Endothelial cell of umbilical vein (primary cell): Measurements from ENCODE around the gene KITLG. TPM values are rescaled to one million over a fixed set of nuclear protein-coding genes. Genes with fewer than 3 reads are reported as not detected.

Experiments used
- BruUV-seq: library from RNA; stranded (reverse); fragments of 400-500 nt; replicated peaks from 2 replicates; lab custom pipeline; 2021; lab: Mats Ljungman, UMichigan
- CTCF ChIA-PET: fragments of 300-600, 350-600 bp; sonication (Branson Sonifier 250); formaldehyde crosslinking; loops from one replicate; lab custom pipeline; 2021; ENCODE audit warnings: antibody characterized with exemption, inconsistent platforms; lab: Charles Lee
- POLR2A ChIA-PET: fragments of 300-600, 350-600 bp; sonication (Branson Sonifier 250); formaldehyde crosslinking; loops from one replicate; lab custom pipeline; 2021; ENCODE audit warnings: antibody characterized with exemption, inconsistent platforms; lab: Charles Lee
- DNase-seq: peaks from one replicate; pipeline ENCODE4 v3.0.0-alpha.2; 2011; ENCODE audit warnings: low read depth, low spot score
- FAIRE-seq: peaks from 2 replicates; lab custom pipeline; 2011; peaks lifted over from hg19 to GRCh38; lab: Jason Lieb, UNC
- H2AFZ ChIP-seq: 2 replicates; pipeline ENCODE4 v1.6.0; 2012; ENCODE audit warnings: low read depth, low read length, control low read depth, inconsistent platforms
- H3K27ac ChIP-seq: 2 replicates; pipeline ENCODE4 v1.5.1; 2011; ENCODE audit warnings: low read depth, mild to moderate bottlenecking, control low read depth, low read length, moderate library complexity; ENCODE audit not compliant: insufficient read depth
- H3K27me3 ChIP-seq, 2 experiments: 2 replicates each; pipeline versions ENCODE4 v1.6.0 to v1.6.1; 2011; ENCODE audit warnings: low read length in 2 of 2, mixed read lengths in 1 of 2; ENCODE audit not compliant: control insufficient read depth in 2 of 2, insufficient read depth in 2 of 2
- H3K36me3 ChIP-seq, 2 experiments: 2 replicates in 1 of 2; 3 replicates in 1 of 2; pipeline ENCODE4 v1.5.1; 2011; ENCODE audit warnings: low read length in 2 of 2, mild to moderate bottlenecking in 1 of 2, moderate library complexity in 1 of 2; ENCODE audit not compliant: control insufficient read depth in 2 of 2, insufficient read depth in 2 of 2; ENCODE audit errors: extremely low read depth in 1 of 2
- H3K4me1 ChIP-seq: 3 replicates; pipeline ENCODE4 v1.5.1; 2011; ENCODE audit warnings: mild to moderate bottlenecking, low read length; ENCODE audit not compliant: control insufficient read depth, insufficient read depth; ENCODE audit errors: extremely low read depth
- H3K4me2 ChIP-seq: 2 replicates; pipeline ENCODE4 v1.6.1; 2011; ENCODE audit warnings: low read length, control low read depth, mixed read lengths; ENCODE audit not compliant: insufficient read depth
- H3K4me3 ChIP-seq, 3 experiments: fragments of 200-600 bp in 1 of 3; sonication (generic), shearing (Covaris generic) in 1 of 3; replicated peaks in 1 of 3; 2 replicates each; pipeline ENCODE4 v1.5.1; 2011 to 2016; ENCODE audit warnings: control low read depth in 3 of 3, low read length in 3 of 3, mild to moderate bottlenecking in 2 of 3, inconsistent platforms in 1 of 3, low read depth in 1 of 3, moderate library complexity in 1 of 3; ENCODE audit not compliant: insufficient read depth in 1 of 3
- H3K79me2 ChIP-seq: 2 replicates; pipeline ENCODE4 v1.6.0; 2012; ENCODE audit warnings: low read length, inconsistent platforms; ENCODE audit not compliant: control insufficient read depth, insufficient read depth
- H3K9ac ChIP-seq: replicated peaks from 2 replicates; pipeline ENCODE3; 2011; ENCODE audit warnings: low read length, control low read depth; ENCODE audit not compliant: insufficient read depth; ENCODE audit errors: extremely low read depth
- H3K9me1 ChIP-seq: replicated peaks from 3 replicates; pipeline ENCODE4 v1.6.0; 2011; ENCODE audit warnings: mild to moderate bottlenecking, low read length; ENCODE audit not compliant: control insufficient read depth, insufficient read depth; ENCODE audit errors: extremely low read depth
- H3K9me3 ChIP-seq: replicated peaks from 2 replicates; pipeline ENCODE4 v1.5.1; 2012; ENCODE audit warnings: low read length, inconsistent platforms; ENCODE audit not compliant: control insufficient read depth, insufficient read depth
- H4K20me1 ChIP-seq: replicated peaks from 2 replicates; pipeline ENCODE3; 2011; ENCODE audit warnings: mild to moderate bottlenecking, low read length; ENCODE audit not compliant: control insufficient read depth, insufficient read depth; ENCODE audit errors: extremely low read depth
- CTCF ChIP-seq, 2 donors: IDR thresholded peaks; 1 replicate in 1 of 2; 2 replicates in 1 of 2; pipeline ENCODE4 v1.5.1; 2011; ENCODE audit warnings: low read length in 2 of 2, mild to moderate bottlenecking in 2 of 2, moderate library complexity in 2 of 2, control low read depth in 1 of 2, inconsistent platforms in 1 of 2, low read depth in 1 of 2; ENCODE audit not compliant: insufficient read depth in 1 of 2; ENCODE audit errors: extremely low read depth in 1 of 2
- EZH2 ChIP-seq: IDR thresholded peaks from 2 replicates; pipeline ENCODE4 v1.6.1; 2012; ENCODE audit warnings: borderline replicate concordance, low read depth, mild to moderate bottlenecking, moderate library complexity, low read length, inconsistent platforms; ENCODE audit not compliant: severe bottlenecking
- FOS ChIP-seq: IDR thresholded peaks from 2 replicates; pipeline ENCODE4 v1.6.1; 2011; ENCODE audit warnings: mild to moderate bottlenecking, low read length, moderate library complexity, borderline replicate concordance; ENCODE audit not compliant: insufficient read depth
- GATA2 ChIP-seq: IDR thresholded peaks from 2 replicates; pipeline ENCODE4 v1.7.0; 2011; ENCODE audit warnings: low read depth, mild to moderate bottlenecking, moderate library complexity, mixed read lengths, low read length; ENCODE audit not compliant: insufficient read length, insufficient read depth
- JUN ChIP-seq: IDR thresholded peaks from 2 replicates; pipeline ENCODE4 v1.6.1; 2011; ENCODE audit warnings: borderline replicate concordance, low read depth; ENCODE audit not compliant: insufficient read length, insufficient read depth
- MAX ChIP-seq: IDR thresholded peaks from 2 replicates; pipeline ENCODE4 v1.6.1; 2011; ENCODE audit not compliant: insufficient read depth, insufficient read length
- MYC ChIP-seq: IDR thresholded peaks from one replicate; pipeline ENCODE4 v1.6.1; 2011; ENCODE audit warnings: mild to moderate bottlenecking, low read depth, low read length
- POLR2A ChIP-seq: IDR thresholded peaks from 2 replicates; pipeline ENCODE4 v1.6.1; 2012; ENCODE audit warnings: low read depth, mild to moderate bottlenecking, control low read depth, low read length
- POLR2AphosphoS5 ChIP-seq: IDR thresholded peaks from 2 replicates; pipeline ENCODE4 v1.6.1; 2012; ENCODE audit warnings: low read depth, mild to moderate bottlenecking, control low read depth, low read length, moderate library complexity; ENCODE audit not compliant: insufficient read depth
- dilution Hi-C: fragments of 300-500 bp; cut with MboI; formaldehyde crosslinking; loops from one replicate; pipeline ENCODE4 v1.15.0; 2019; ENCODE audit warnings: low sequenced_read_pairs; ENCODE audit not compliant: extremely low pct_ligation_motif_present
- intact Hi-C: fragments of 100-400 bp; cut with micrococcal nuclease; formaldehyde crosslinking; loops from one replicate; pipeline ENCODE4 v1.10.0; 2022
- polyA plus RNA-seq, 4 experiments: library from polyadenylated mRNA; depleted of rRNA in 3 of 4; stranded (reverse) in 3 of 4; unstranded in 1 of 4; fragments of >200 nt; gene quantifications; 2 replicates each; pipeline versions ENCODE4 v1.2.1 to v1.2.3, GENCODE V29; 2011 to 2012; ENCODE audit warnings: missing spikeins in 1 of 4
- total RNA-seq: library from RNA; stranded (reverse); gene quantifications from 2 replicates; pipeline ENCODE4 v1.2.3, GENCODE V29; 2021

KITLG gene
- total and polyA plus RNA-seq, 2 donors (not counting 3 experiments of a cell fraction or from before 2014, with no cell fraction given) = 3.8 to 32.5 TPM

- Histone ChIP-seq H3K9me3 (no peaks in the 10 kb centered on the region), H3K4me3 (no peak overlapping the region), H3K9ac (no peak overlapping the region), H3K4me1 (no peaks in the 10 kb centered on the region), H3K9me1 (no peaks in the 10 kb centered on the region), H3K27me3 (no peaks in the 10 kb centered on the region), H3K36me3 (no peaks in the 10 kb centered on the region), H3K79me2 (no peaks in the 10 kb centered on the region), H3K27ac (no peak overlapping the region), H4K20me1 (no peaks in the 10 kb centered on the region), H2AFZ (no peak overlapping the region), H3K4me2 (no peak overlapping the region)
- POLR2A ChIA-PET = interaction anchor here (1.1 kb wide), 1 partner anchor 60 kb away, joined by 5 read pairs; the partner anchor contains the start of gene KITLG
- FAIRE-seq = no peak
- TF ChIP-seq POLR2A (no peak), EZH2 (no peak), FOS (no peak), MYC (no peak), MAX (no peak), GATA2 (no peak), CTCF (IDR thresholded peaks at IDR 0.05; ENCODE audit: extremely low read depth in 1 of 2, insufficient read depth in 1 of 2, low read depth in 1 of 2, low read length in 2 of 2) (no peak), JUN (no peak), POLR2AphosphoS5 (no peak)
- no peak for DNase-seq
- dilution Hi-C loops = no loop called here
- no TSS peak for BruUV-seq
- intact Hi-C loops = no loop called here
- CTCF ChIA-PET = interaction anchor here (1.0 to 1.2 kb wide), 4 partner anchors 9 to 473 kb away, joined by 3 to 7 read pairs (median 4); no protein-coding TSS in a partner anchor
These were observed 59.8 kb downstream of the KITLG start for GRCh38 chr12:88520436-88520820.
